Endodermal cell (in vitro differentiated cells): ENCODE data around the gene MUC21. TPM values are rescaled to one million over a fixed set of nuclear protein-coding genes. Genes with fewer than 3 reads are reported as not detected.

ENCODE experiments used
- DNase-seq: peaks from one replicate; pipeline ENCODE4 v3.0.0-alpha.2; 2017
- H3K27ac ChIP-seq: 2 replicates; pipeline ENCODE4 v1.5.1; 2013; ENCODE audit warnings: mild to moderate bottlenecking, low read depth, low read length, moderate library complexity
- H3K27me3 ChIP-seq: 2 replicates; pipeline ENCODE4 v1.6.1; 2013; ENCODE audit warnings: mild to moderate bottlenecking, low read length, moderate library complexity; ENCODE audit not compliant: insufficient read depth, control insufficient read depth, poor library complexity, severe bottlenecking
- H3K36me3 ChIP-seq: 2 replicates; pipeline ENCODE4 v1.7.0; 2013; ENCODE audit warnings: mild to moderate bottlenecking, low read length, moderate library complexity; ENCODE audit not compliant: control insufficient read depth, insufficient read depth
- H3K4me1 ChIP-seq: one replicate; pipeline ENCODE4 v1.7.0; 2013; ENCODE audit warnings: low read length; ENCODE audit not compliant: control insufficient read depth, insufficient read depth
- H3K4me3 ChIP-seq: 2 replicates; pipeline ENCODE4 v1.5.1; 2013; ENCODE audit warnings: mild to moderate bottlenecking, low read length, moderate library complexity
- H3K9ac ChIP-seq: 2 replicates; pipeline ENCODE4 v1.6.1; 2013; ENCODE audit warnings: mild to moderate bottlenecking, low read length, moderate library complexity; ENCODE audit not compliant: poor library complexity, severe bottlenecking; ENCODE audit errors: extremely low read depth
- H3K9me3 ChIP-seq: 2 replicates; pipeline ENCODE4 v1.6.1; 2013; ENCODE audit warnings: mild to moderate bottlenecking, low read length, moderate library complexity; ENCODE audit not compliant: control insufficient read depth
- H3K27ac Mint-ChIP-seq: 2 replicates; pipeline ENCODE4 v1.8.0; 2020; ENCODE audit warnings: mixed read lengths
- H3K27me3 Mint-ChIP-seq: 2 replicates; pipeline ENCODE4 v1.8.0; 2021; ENCODE audit warnings: mild to moderate bottlenecking, mixed read lengths; ENCODE audit not compliant: insufficient read depth
- H3K36me3 Mint-ChIP-seq: 2 replicates; pipeline ENCODE4 v1.8.0; 2020; ENCODE audit warnings: low read depth, mixed read lengths
- H3K4me1 Mint-ChIP-seq: 2 replicates; pipeline ENCODE4 v1.8.0; 2020; ENCODE audit warnings: mixed read lengths
- H3K4me3 Mint-ChIP-seq: 2 replicates; pipeline ENCODE4 v1.8.0; 2020; ENCODE audit warnings: mild to moderate bottlenecking, moderate library complexity, mixed read lengths
- H3K9me3 Mint-ChIP-seq: 2 replicates; pipeline ENCODE4 v1.8.0; 2020; ENCODE audit warnings: mild to moderate bottlenecking, mixed read lengths
- CTCF ChIP-seq: fragments of 200-600 bp; sonication (generic); conservative IDR thresholded peaks from 2 replicates; pipeline ENCODE4 v1.5.0; 2021; ENCODE audit warnings: antibody characterized with exemption, mild to moderate bottlenecking
- WGBS, 2 experiments: methylation state at CpG; one replicate each; pipeline versions ENCODE4 v1.1.5 to v1.1.7; 2013; ENCODE audit warnings: missing lambda C conversion rate in 2 of 2, mixed read lengths in 1 of 2; ENCODE audit not compliant: insufficient coverage in 1 of 2, insufficient read length in 1 of 2; 5-methylcytosine and 5-hydroxymethylcytosine counted together
- total RNA-seq, 2 donors: library from RNA; stranded (reverse); fragmentation: NEBNext Ultra II Directional in 1 of 2; extraction: Animal tissue kit (Norgen Biotek cat#: 25700) in 1 of 2; gene quantifications; 2 replicates in 1 of 2; 3 replicates in 1 of 2; pipeline ENCODE4 v1.2.1, GENCODE V29; 2021

MUC21 gene
- total RNA-seq, 2 donors from 2014 or later = not detected

DNA sequence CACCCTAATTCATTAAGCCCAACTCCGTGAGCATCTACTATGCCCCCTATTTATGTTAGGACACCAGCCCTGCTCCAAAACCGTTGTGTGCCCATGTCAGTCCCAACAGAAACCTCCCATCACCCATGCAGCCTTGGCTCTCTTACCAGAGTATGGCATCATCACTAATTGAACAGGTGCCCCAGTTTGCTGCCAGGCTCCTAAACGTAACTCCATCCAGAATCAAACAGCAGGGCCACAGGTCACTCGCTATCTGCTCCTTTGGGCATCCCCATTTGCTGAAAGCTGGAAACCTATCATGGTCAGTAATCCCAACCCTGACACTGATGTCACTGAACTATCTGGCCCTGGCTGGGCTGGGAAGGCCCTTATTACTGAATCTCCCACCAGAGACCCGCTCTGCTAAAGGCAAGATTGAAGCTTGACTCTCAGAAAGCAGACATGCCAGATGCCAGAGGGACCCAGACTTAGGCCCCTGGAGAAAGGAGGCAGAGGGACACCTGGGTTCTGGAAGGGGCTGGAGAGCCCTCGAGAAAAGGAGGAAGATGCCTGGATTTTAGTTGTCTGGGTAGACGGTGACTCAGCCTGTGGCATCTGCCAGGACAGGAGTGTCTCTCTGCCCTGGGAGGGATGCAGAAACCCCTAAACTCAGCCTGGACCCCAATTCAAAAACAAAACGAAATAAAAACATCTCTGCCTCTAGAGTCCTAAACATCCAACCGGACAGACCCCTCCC, 28.7 kb upstream of the MUC21 start:
- Histone ChIP-seq H3K4me3 (peak overlapping the region; percentile 77), H3K36me3 (no peaks in the 10 kb centered on the region), H3K9ac (no peak overlapping the region), H3K27me3 (peaks cover 36% of the 10 kb centered on the region), H3K9me3 (no peaks in the 10 kb centered on the region), H3K4me1 (no peaks in the 10 kb centered on the region), H3K27ac (no peak overlapping the region)
- no peak for TF ChIP-seq CTCF
- peaks cover 5% of the 10 kb centered on the region for H3K9me3 Mint-ChIP-seq
- 75 to 96% methylated on average over 4 to 9 of the region's 9 CpGs for WGBS, 2 experiments
- no peaks in the 10 kb centered on the region for H3K36me3 Mint-ChIP-seq
- DNase-seq = peak; percentile 59
- no peak overlapping the region for H3K27ac Mint-ChIP-seq
- H3K4me1 Mint-ChIP-seq = peaks cover 16% of the 10 kb centered on the region
- H3K4me3 Mint-ChIP-seq = peak overlapping the region; percentile 57
- H3K27me3 Mint-ChIP-seq = peaks cover 74% of the 10 kb centered on the region

DNA sequence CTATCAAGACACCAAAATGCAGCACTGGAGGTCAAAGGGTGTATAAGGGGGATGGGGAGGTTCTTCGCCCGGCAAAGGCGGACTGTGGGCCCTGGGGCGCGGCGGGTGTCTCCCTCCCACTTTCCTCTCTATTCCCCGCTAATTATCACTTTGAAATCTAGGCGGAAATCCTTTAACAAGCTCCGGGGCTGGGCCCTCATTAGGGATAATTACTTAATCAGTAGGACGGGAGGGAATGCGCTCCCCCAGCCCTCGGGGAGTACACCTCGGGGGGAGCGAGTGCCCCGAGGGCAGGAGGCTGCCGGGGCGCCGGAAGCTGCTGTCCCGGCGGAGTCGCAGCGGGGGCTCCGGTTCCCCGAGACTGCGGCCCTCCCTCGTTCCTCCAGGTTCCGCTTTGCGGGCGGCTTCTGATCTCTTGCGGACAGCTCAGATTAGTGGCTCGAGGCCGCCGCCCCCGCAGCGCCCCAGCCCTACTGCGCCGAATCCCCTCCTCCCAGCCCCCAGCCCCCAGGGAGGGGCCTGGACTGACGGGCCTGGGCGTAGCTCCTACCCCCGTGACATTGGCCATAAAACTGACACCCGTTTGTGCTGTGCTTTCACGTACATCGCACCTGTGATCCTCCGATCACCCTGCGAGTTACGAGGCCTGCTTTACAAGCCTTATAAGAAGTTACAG, 28.0 kb upstream of the MUC21 start:
- peaks cover 36% of the 10 kb centered on the region for H3K27me3 ChIP-seq
- no peaks in the 10 kb centered on the region for H3K36me3 ChIP-seq
- H3K27me3 Mint-ChIP-seq = peaks cover 68% of the 10 kb centered on the region
- no peak overlapping the region for H3K27ac Mint-ChIP-seq
- H3K27ac ChIP-seq = no peak overlapping the region
- H3K36me3 Mint-ChIP-seq = no peaks in the 10 kb centered on the region
- H3K4me3 Mint-ChIP-seq = peak overlapping the region; percentile 57
- TF ChIP-seq CTCF = no peak
- no peaks in the 10 kb centered on the region for H3K9me3 ChIP-seq
- no peaks in the 10 kb centered on the region for H3K4me1 ChIP-seq
- peak overlapping the region; percentile 77 for H3K4me3 ChIP-seq
- WGBS, 2 experiments = 8 to 15% methylated on average over 21 to 45 of the region's 46 CpGs
- peaks cover 16% of the 10 kb centered on the region for H3K4me1 Mint-ChIP-seq
- peak; percentile 88 for DNase-seq
- no peak overlapping the region for H3K9ac ChIP-seq
- H3K9me3 Mint-ChIP-seq = peaks cover 5% of the 10 kb centered on the region

DNA sequence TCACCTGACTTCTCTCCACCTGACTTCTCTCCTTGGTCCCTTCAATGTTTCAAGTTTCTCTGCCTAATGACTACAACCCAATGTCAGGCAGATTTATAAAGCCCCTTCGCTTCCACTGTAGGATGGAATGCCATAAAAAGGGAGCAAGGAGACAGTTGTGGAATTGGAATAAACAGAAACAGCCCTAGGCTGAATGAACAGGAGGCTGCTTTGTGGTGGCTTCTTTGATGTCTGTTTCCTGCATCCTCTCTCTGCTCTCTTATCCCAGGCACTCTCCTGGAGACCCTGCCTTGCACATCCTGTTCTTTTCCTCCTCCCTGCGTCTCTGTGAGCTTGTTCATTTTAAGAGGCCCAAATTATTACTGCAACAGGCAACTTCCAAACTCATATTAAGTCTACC, 25.8 kb upstream of the MUC21 start:
- peaks cover 49% of the 10 kb centered on the region for H3K27me3 Mint-ChIP-seq
- Histone ChIP-seq H3K9ac (no peak overlapping the region), H3K4me1 (no peaks in the 10 kb centered on the region), H3K9me3 (no peaks in the 10 kb centered on the region), H3K27me3 (peaks cover 31% of the 10 kb centered on the region), H3K27ac (no peak overlapping the region), H3K4me3 (no peak overlapping the region), H3K36me3 (no peaks in the 10 kb centered on the region)
- DNase-seq = no peak
- peaks cover 3% of the 10 kb centered on the region for H3K9me3 Mint-ChIP-seq
- 60 to 90% methylated on average over 1 to 2 of the region's 2 CpGs for WGBS, 2 experiments
- no peak overlapping the region for H3K27ac Mint-ChIP-seq
- H3K4me1 Mint-ChIP-seq = peaks cover 16% of the 10 kb centered on the region
- H3K4me3 Mint-ChIP-seq = no peak overlapping the region
- TF ChIP-seq CTCF = no peak
- no peaks in the 10 kb centered on the region for H3K36me3 Mint-ChIP-seq
